Measurements from ENCODE around the gene AP1S2.

GRCh38 chrX:15870310-15870709 lies 15.7 kb upstream of the AP1S2 start:
- TF ChIP-seq, protein P1, sequence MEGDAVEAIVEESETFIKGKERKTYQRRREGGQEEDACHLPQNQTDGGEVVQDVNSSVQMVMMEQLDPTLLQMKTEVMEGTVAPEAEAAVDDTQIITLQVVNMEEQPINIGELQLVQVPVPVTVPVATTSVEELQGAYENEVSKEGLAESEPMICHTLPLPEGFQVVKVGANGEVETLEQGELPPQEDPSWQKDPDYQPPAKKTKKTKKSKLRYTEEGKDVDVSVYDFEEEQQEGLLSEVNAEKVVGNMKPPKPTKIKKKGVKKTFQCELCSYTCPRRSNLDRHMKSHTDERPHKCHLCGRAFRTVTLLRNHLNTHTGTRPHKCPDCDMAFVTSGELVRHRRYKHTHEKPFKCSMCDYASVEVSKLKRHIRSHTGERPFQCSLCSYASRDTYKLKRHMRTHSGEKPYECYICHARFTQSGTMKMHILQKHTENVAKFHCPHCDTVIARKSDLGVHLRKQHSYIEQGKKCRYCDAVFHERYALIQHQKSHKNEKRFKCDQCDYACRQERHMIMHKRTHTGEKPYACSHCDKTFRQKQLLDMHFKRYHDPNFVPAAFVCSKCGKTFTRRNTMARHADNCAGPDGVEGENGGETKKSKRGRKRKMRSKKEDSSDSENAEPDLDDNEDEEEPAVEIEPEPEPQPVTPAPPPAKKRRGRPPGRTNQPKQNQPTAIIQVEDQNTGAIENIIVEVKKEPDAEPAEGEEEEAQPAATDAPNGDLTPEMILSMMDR (IDR thresholded peaks at IDR 0.05; ENCODE audit: low read length), result no peak
- TF ChIP-seq EZH2 (IDR thresholded peaks at IDR 0.05; ENCODE audit: borderline replicate concordance, low read length), result no peak
